GOT3 (cell line): ENCODE results near the gene NDUFV2.

Experiments
- DNase-seq: peaks from one replicate; lab custom pipeline; 2025; ENCODE audit warnings: mixed read lengths; lab: John Stamatoyannopoulos, UW

The NDUFV2 gene

GRCh38 chr18:9117980-9118841 lies 15.7 kb downstream of the NDUFV2 start:
- DNase-seq, result no peak

- DNase-seq, result no peak
Observed at GRCh38 chr18:9120796-9121195, 18.3 kb downstream of the NDUFV2 start.

- no peak for DNase-seq
Observed at GRCh38 chr18:9123520-9123919, 21.0 kb downstream of the NDUFV2 start.

- no peak for DNase-seq
Observed at GRCh38 chr18:9124824-9125223, 22.3 kb downstream of the NDUFV2 start.

- DNase-seq, result no peak
Observed at GRCh38 chr18:9126337-9126736, 23.8 kb downstream of the NDUFV2 start.

GRCh38 chr18:9130195-9130594 lies 27.7 kb downstream of the NDUFV2 start:
- no peak for DNase-seq

- no peak for DNase-seq
Observed at GRCh38 chr18:9130806-9131205, 28.3 kb downstream of the NDUFV2 start.

- no peak for DNase-seq
Observed at GRCh38 chr18:9132628-9133027, 30.1 kb downstream of the NDUFV2 start.

GRCh38 chr18:9133225-9133624 lies 30.7 kb downstream of the NDUFV2 start:
- no peak for DNase-seq

GRCh38 chr18:9135081-9135911 lies 32.8 kb downstream of the NDUFV2 start:
- DNase-seq, result no peak

- DNase-seq, result no peak
Observed at GRCh38 chr18:9135912-9136314, 33.4 kb downstream of the NDUFV2 start.

- peak; percentile 87 for DNase-seq
Observed at GRCh38 chr18:9136315-9137155, 34.0 kb downstream of the NDUFV2 start, which contains the start of gene ANKRD12. Gene ANKRD12, plus strand, starts transcription at chr18:9136781. Its CDS starts 45,652 bp downstream, at chr18:9182433.

GRCh38 chr18:9137168-9138066 lies 34.9 kb downstream of the NDUFV2 start:
- no peak for DNase-seq

GRCh38 chr18:9139400-9140039 lies 37.0 kb downstream of the NDUFV2 start:
- DNase-seq, result no peak

- no peak for DNase-seq
Observed at GRCh38 chr18:9140381-9140780, 37.9 kb downstream of the NDUFV2 start.

- DNase-seq, result no peak
Observed at GRCh38 chr18:9140984-9141383, 38.5 kb downstream of the NDUFV2 start.

GRCh38 chr18:9146224-9146623 lies 43.7 kb downstream of the NDUFV2 start:
- no peak for DNase-seq

GRCh38 chr18:9147440-9148202 lies 45.1 kb downstream of the NDUFV2 start:
- no peak for DNase-seq

GRCh38 chr18:9148203-9148552 lies 45.7 kb downstream of the NDUFV2 start:
- no peak for DNase-seq

GRCh38 chr18:9150121-9150520 lies 47.6 kb downstream of the NDUFV2 start:
- no peak for DNase-seq
